ENCODE results near the gene CNNM2. TPM values are rescaled to one million over a fixed set of nuclear protein-coding genes. Genes with fewer than 3 reads are reported as not detected.

CNNM2 gene
- total RNA-seq, 2 experiments from 2014 or later, result 7.7 to 8.1 TPM

DNA sequence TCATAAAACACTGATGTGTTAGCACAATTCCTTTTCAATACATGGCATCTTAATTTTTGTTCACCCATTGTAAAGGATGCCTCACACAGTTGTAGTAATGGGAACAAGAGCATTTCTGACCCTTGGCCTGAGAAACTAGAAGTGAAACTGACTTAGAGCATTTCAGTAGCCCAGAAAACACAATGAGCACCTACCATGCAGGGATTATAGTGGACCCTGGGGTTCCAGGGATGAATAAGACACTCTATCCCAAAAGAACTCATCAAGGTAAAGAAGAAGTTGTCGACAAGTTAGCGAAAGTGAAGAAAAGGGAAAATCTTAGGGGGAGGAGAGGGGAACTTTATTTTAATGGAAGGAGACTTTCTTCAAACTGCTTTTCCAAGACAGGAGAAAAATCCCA, 149.4 kb downstream of the CNNM2 start:
- ATAC-seq, result no peak
- CTCF ChIA-PET, result interaction anchor here (3.2 to 8.6 kb wide), 2 partner anchors 13 to 148 kb away, joined by 24 to 157 read pairs; partner anchors contain the start of gene CNNM2
- no peaks in the 10 kb centered on the region for H3K27me3 Mint-ChIP-seq (ENCODE audit: low read depth)
- H3K36me3 Mint-ChIP-seq (ENCODE audit: low read depth), result no peaks in the 10 kb centered on the region
- POLR2A ChIA-PET, result interaction anchor here (3.5 kb wide), 1 partner anchor 150 kb away, joined by 17 read pairs; the partner anchor contains the start of gene CNNM2
- no peak overlapping the region for H3K27ac Mint-ChIP-seq
- H3K4me3 Mint-ChIP-seq, result no peak overlapping the region
- no peak for DNase-seq
- no peaks in the 10 kb centered on the region for H3K9me3 Mint-ChIP-seq (ENCODE audit: insufficient read depth)
- peaks cover 39% of the 10 kb centered on the region for H3K4me1 Mint-ChIP-seq (ENCODE audit: low read depth)

DNA sequence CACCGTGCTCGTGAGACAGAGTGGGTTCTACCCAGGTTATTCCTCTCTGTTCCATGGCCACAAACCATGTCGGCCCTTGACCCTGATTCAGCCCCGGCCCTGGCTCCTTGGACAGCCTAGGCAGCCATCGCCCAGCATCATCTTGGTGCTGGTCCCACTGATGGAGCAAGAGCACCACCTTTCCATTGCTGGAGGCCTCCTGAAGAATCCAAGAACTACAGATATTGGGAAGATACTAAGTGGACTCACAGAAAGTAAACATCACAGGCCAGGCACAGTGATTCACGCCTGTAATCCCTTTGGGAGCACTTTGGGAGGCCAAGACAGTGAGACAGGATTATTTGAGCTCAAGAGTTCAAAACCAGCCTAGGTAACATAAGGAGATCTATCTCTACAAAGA, 149.9 kb downstream of the CNNM2 start:
- Mint-ChIP-seq H3K4me3 (no peak overlapping the region), H3K27me3 (ENCODE audit: low read depth) (no peaks in the 10 kb centered on the region), H3K27ac (no peak overlapping the region), H3K9me3 (ENCODE audit: insufficient read depth) (no peaks in the 10 kb centered on the region), H3K36me3 (ENCODE audit: low read depth) (no peaks in the 10 kb centered on the region), H3K4me1 (ENCODE audit: low read depth) (peaks cover 39% of the 10 kb centered on the region)
- ATAC-seq (no peak), DNase-seq (no peak)
- CTCF ChIA-PET, result interaction anchor here (1.5 to 8.6 kb wide), 4 partner anchors 14 to 154 kb away, joined by 5 to 157 read pairs (median 31); partner anchors contain the start of gene CNNM2
- POLR2A ChIA-PET, result interaction anchor here (0.6 to 3.5 kb wide), 2 partner anchors 48 to 150 kb away, joined by 6 to 17 read pairs; partner anchors contain the start of gene CNNM2

DNA sequence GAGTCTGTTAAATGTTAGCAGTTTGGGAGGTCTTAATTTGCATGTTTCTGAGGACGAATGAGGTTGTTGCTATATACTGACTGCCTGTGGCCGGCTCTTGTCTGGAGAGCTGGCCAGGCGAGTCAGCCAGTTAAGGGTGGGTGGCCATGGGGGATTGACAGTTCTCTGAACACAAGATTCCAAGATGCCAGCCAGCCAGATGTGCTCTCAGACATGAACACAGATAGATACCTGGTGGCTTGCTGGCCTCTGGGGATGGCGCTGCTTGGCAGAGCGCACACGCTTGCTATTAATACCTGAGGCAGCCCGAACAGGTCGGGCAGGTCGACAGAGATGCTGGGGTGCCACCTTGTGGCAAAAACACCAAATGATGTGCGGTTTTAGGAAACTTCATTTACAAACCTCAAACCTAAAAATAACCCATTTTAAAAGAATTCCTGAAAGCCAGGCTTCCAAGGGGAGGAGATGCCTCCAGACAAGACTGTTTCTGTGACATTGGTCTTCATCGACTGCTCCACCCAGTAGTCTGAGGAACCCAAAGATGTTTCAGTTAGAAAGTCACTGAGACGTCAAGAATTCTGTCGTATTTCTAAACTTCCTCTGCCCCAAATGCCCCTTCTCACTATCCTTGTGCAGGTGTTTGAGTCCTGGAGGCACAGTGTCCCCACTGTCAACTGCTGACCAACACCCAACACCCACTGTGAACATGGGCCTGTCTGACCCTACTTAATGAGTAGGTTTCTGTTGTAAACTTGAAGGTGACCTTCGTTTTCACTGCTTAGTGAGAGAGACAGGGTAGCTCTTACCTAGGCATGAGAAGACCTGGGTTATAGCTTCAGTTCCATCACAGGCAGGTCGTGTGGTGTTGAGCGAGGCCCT, 151.6 kb downstream of the CNNM2 start:
- peak; percentile 85 for ATAC-seq
- Mint-ChIP-seq H3K36me3 (ENCODE audit: low read depth) (no peaks in the 10 kb centered on the region), H3K27ac (peak overlapping the region; percentile 89), H3K4me3 (peak overlapping the region; percentile 49), H3K27me3 (ENCODE audit: low read depth) (no peaks in the 10 kb centered on the region), H3K9me3 (ENCODE audit: insufficient read depth) (no peaks in the 10 kb centered on the region), H3K4me1 (ENCODE audit: low read depth) (peaks cover 39% of the 10 kb centered on the region)
- CTCF ChIA-PET, result interaction anchor here (0.7 to 8.6 kb wide), 13 partner anchors 9 to 347 kb away, joined by 3 to 157 read pairs (median 5); partner anchors contain the start of gene CNNM2
- POLR2A ChIA-PET, result interaction anchor here (3.5 kb wide), 1 partner anchor 152 kb away, joined by 17 read pairs; the partner anchor contains the start of gene CNNM2
- DNase-seq, result peak; percentile 82

DNA sequence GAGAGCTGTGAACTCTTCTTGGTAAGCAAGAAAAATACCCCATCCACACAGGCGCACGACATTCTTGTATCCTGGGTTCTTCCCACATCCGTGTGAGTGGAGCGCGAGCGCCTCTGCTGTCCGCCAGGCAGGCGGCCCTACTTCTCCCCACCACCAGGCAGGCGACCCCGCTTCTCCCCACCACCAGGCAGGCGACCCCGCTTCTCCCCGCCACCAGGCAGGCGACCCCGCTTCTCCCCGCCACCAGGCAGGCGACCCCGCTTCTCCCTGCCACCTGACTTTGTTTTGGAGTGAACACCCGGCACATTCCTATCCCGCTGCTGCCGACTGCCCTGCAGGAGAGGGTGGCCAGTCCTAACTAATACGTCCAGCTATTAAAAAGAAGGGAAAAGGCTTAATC, 154.2 kb downstream of the CNNM2 start:
- DNase-seq (no peak), ATAC-seq (no peak)
- CTCF ChIA-PET, result interaction anchor here (1.0 to 3.5 kb wide), 3 partner anchors 10 to 172 kb away, joined by 3 to 16 read pairs (median 6); partner anchors contain the start of gene CNNM2
- POLR2A ChIA-PET, result no interaction called here
- Mint-ChIP-seq H3K27me3 (ENCODE audit: low read depth) (no peaks in the 10 kb centered on the region), H3K36me3 (ENCODE audit: low read depth) (no peaks in the 10 kb centered on the region), H3K4me3 (no peak overlapping the region), H3K9me3 (ENCODE audit: insufficient read depth) (no peaks in the 10 kb centered on the region), H3K27ac (no peak overlapping the region), H3K4me1 (ENCODE audit: low read depth) (peaks cover 39% of the 10 kb centered on the region)

DNA sequence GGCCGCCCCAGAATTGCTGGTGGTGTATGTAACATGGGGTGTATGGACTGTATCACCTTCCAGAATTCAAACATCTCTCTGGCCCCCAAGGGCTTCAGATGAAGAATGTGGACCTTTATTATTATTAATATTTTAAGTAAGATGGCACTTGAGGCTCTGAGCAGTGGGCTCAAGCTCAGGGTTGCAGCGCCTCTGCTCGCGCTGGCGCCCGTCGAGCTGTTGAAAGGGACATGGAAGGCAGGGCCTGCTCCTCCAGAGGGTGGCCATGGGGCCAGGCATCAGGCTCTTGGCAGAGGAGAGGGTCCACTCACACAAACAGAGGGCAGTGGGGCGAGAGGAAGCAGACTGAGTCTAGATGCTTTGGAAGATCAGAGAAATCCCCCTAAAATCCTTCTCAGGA, 154.8 kb downstream of the CNNM2 start:
- no peak for DNase-seq
- no peaks in the 10 kb centered on the region for H3K27me3 Mint-ChIP-seq (ENCODE audit: low read depth)
- no peak for ATAC-seq
- no peaks in the 10 kb centered on the region for H3K36me3 Mint-ChIP-seq (ENCODE audit: low read depth)
- H3K27ac Mint-ChIP-seq, result no peak overlapping the region
- H3K4me3 Mint-ChIP-seq, result no peak overlapping the region
- H3K9me3 Mint-ChIP-seq (ENCODE audit: insufficient read depth), result no peaks in the 10 kb centered on the region
- peaks cover 39% of the 10 kb centered on the region for H3K4me1 Mint-ChIP-seq (ENCODE audit: low read depth)
- CTCF ChIA-PET, result interaction anchor here (1.0 to 3.5 kb wide), 3 partner anchors 10 to 172 kb away, joined by 3 to 16 read pairs (median 6); partner anchors contain the start of gene CNNM2
- POLR2A ChIA-PET, result no interaction called here

DNA sequence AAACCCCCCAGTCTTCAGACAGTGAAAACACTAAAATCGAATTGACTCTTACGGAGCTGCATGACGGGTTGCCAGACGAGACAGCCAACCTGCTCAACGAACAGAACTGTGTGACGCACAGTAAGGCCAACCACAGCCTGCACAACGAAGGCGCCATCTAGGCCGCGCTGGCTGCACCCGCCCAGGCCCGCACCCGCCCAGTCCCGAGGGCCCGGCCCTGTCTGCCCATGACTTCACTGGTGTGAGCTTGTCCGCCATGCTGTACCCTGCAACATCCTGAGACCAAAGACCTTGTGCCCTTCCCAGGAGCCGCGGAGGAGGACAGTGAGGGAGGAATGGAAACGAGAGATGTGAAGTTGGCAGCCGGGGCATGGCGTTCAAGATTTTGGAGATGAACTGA, 158.9 kb downstream of the CNNM2 start:
- Mint-ChIP-seq H3K9me3 (ENCODE audit: insufficient read depth) (no peaks in the 10 kb centered on the region), H3K36me3 (ENCODE audit: low read depth) (no peaks in the 10 kb centered on the region), H3K27me3 (ENCODE audit: low read depth) (no peaks in the 10 kb centered on the region), H3K4me3 (no peak overlapping the region), H3K27ac (no peak overlapping the region), H3K4me1 (ENCODE audit: low read depth) (no peaks in the 10 kb centered on the region)
- DNase-seq (no peak), ATAC-seq (no peak)
- ChIA-PET CTCF (interaction anchor here (3.0 kb wide), 1 partner anchor 168 kb away, joined by 8 read pairs; the partner anchor contains the start of gene RPEL1), POLR2A (no interaction called here)

DNA sequence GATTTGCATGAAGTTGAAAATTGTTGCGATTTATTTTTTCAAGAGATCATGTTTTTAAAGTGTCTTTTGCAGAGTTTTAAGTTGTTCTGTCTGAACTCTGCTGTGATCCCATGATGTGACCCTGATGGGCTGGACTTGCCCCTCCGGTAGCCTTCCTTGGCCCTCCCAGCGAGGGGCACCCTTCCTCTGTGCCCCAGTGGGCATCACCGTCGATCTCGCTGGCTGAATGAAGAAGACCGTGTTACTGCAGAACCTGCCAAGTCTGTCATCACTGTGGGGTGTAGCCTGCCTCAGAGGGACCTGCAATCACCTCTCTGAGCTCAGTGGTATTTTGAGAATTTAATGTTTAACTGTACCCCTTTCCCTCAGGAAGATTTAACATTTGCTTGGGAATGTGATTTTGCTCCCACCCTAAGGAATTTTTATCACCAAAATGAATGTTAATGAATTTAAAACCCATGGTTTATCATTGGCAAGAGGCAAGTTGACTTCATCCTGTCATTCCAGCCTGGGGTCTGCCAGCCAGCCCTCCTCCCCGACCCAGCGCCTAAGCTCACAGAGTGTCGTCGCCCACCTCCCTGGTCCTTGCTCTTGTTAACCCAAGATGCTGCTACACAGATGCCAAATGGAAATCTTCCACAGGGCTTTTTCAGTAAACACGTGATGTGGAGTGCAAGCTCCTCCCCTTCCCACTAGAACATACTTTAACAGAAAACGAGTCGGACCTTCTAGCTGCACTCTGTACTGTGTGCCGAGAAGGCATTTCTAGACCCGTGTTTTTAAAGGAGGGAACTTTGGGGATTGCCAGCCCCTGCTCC, 159.6 kb downstream of the CNNM2 start:
- no peak overlapping the region for H3K27ac Mint-ChIP-seq
- ChIA-PET POLR2A (no interaction called here), CTCF (interaction anchor here (1.0 to 3.0 kb wide), 2 partner anchors 167 to 176 kb away, joined by 3 to 8 read pairs; partner anchors contain the start of gene RPEL1)
- H3K36me3 Mint-ChIP-seq (ENCODE audit: low read depth), result no peaks in the 10 kb centered on the region
- DNase-seq (no peak), ATAC-seq (no peak)
- H3K9me3 Mint-ChIP-seq (ENCODE audit: insufficient read depth), result no peaks in the 10 kb centered on the region
- H3K4me1 Mint-ChIP-seq (ENCODE audit: low read depth), result no peaks in the 10 kb centered on the region
- no peaks in the 10 kb centered on the region for H3K27me3 Mint-ChIP-seq (ENCODE audit: low read depth)
- H3K4me3 Mint-ChIP-seq, result no peak overlapping the region

DNA sequence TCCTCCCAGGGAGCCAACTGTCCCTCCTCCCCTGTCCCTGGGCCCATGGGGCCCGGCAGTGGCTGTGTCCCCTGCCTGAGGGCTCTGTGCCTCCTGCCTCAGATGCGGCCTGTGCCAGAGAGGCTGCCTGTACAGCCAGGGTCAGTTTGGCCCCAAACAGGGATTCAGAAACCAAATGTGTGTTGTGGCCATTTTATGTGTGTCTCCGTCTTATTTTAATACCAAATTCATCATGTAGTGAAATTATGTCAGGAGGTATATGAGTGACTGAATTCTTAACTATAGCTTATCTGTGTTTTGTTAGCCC, 160.2 kb downstream of the CNNM2 start:
- H3K4me1 Mint-ChIP-seq (ENCODE audit: low read depth), result no peaks in the 10 kb centered on the region
- CTCF ChIA-PET, result interaction anchor here (1.0 to 3.0 kb wide), 4 partner anchors 8 to 177 kb away, joined by 3 to 8 read pairs (median 4); partner anchors contain the start of gene RPEL1
- ATAC-seq (no peak), DNase-seq (no peak)
- H3K27ac Mint-ChIP-seq, result no peak overlapping the region
- no peaks in the 10 kb centered on the region for H3K27me3 Mint-ChIP-seq (ENCODE audit: low read depth)
- no peaks in the 10 kb centered on the region for H3K36me3 Mint-ChIP-seq (ENCODE audit: low read depth)
- no peaks in the 10 kb centered on the region for H3K9me3 Mint-ChIP-seq (ENCODE audit: insufficient read depth)
- no peak overlapping the region for H3K4me3 Mint-ChIP-seq
- POLR2A ChIA-PET, result no interaction called here

DNA sequence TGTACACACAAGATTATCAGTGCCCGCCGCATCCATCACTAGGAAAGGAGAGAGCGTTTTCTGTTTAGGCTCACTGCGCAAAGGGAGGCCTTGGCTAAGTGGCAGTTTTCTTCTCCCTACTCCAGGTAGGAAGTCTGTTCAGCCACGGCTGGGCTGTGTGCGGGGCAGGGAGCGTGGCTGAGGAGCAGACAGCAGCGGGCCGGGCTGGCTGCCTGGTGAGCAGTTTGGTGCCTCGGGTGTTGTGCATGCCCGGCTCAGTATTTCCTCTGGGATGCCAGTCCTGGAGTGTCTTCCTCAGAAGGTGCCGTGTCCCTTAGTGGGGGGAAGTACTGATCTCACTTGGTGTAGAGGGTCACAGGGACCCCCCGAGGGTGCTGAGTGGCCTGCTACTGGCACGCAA, 160.6 kb downstream of the CNNM2 start:
- no peak overlapping the region for H3K4me3 Mint-ChIP-seq
- DNase-seq, result no peak
- no peaks in the 10 kb centered on the region for H3K9me3 Mint-ChIP-seq (ENCODE audit: insufficient read depth)
- H3K4me1 Mint-ChIP-seq (ENCODE audit: low read depth), result no peaks in the 10 kb centered on the region
- H3K36me3 Mint-ChIP-seq (ENCODE audit: low read depth), result no peaks in the 10 kb centered on the region
- POLR2A ChIA-PET, result no interaction called here
- CTCF ChIA-PET, result interaction anchor here (0.9 to 1.9 kb wide), 4 partner anchors 9 to 177 kb away, joined by 3 to 5 read pairs (median 3); no protein-coding TSS in a partner anchor
- no peak overlapping the region for H3K27ac Mint-ChIP-seq
- ATAC-seq, result no peak
- no peaks in the 10 kb centered on the region for H3K27me3 Mint-ChIP-seq (ENCODE audit: low read depth)

DNA sequence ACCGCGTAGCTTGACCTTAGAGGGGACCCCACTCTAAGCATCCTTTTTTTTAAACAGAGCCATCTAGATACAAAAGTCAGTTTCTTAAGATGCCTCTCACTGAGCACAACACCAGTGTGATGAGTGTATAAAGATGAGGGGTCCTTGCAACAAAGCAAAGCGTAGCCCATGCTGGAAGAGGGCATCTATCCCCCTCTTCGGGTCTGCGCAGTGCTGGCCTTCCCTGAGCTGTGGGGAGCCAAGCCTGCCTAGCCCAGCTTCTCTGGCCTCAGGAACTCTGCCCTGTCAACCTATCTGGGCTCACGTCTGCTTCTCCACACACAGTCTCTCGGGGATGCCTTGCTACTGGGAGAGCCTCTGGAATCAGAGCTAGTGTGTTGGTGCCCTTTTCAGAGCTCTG, 161.0 kb downstream of the CNNM2 start:
- Mint-ChIP-seq H3K9me3 (ENCODE audit: insufficient read depth) (no peaks in the 10 kb centered on the region), H3K4me1 (ENCODE audit: low read depth) (no peaks in the 10 kb centered on the region), H3K36me3 (ENCODE audit: low read depth) (no peaks in the 10 kb centered on the region), H3K4me3 (no peak overlapping the region), H3K27ac (no peak overlapping the region), H3K27me3 (ENCODE audit: low read depth) (no peaks in the 10 kb centered on the region)
- ATAC-seq (no peak), DNase-seq (no peak)
- ChIA-PET POLR2A (no interaction called here), CTCF (interaction anchor here (0.9 to 1.9 kb wide), 4 partner anchors 9 to 176 kb away, joined by 3 to 5 read pairs (median 3); no protein-coding TSS in a partner anchor)

DNA sequence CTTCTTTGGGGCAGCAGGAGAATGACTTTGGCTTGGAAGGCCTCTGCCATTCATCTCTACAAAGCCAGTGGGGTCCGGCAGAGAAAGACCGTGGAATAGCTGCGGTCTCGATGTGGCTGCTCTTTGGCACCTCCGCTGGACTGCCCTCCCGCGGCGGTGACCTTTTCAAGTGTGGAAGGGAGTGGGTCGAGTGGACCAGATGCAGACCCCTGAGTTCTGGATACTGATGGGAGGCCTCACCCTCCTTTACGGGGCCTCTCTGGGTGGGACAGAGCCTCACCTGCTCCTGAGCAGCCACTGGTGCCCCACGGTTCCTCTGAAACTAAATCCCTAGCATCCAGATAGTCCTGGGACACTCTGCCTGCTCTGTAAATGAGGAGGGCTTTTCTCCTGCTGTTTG, 161.9 kb downstream of the CNNM2 start:
- ChIA-PET POLR2A (no interaction called here), CTCF (interaction anchor here (1.2 to 1.9 kb wide), 3 partner anchors 10 to 177 kb away, joined by 3 to 5 read pairs (median 3); no protein-coding TSS in a partner anchor)
- Mint-ChIP-seq H3K27me3 (ENCODE audit: low read depth) (no peaks in the 10 kb centered on the region), H3K9me3 (ENCODE audit: insufficient read depth) (no peaks in the 10 kb centered on the region), H3K4me1 (ENCODE audit: low read depth) (no peaks in the 10 kb centered on the region), H3K36me3 (ENCODE audit: low read depth) (peaks cover 3% of the 10 kb centered on the region), H3K27ac (no peak overlapping the region), H3K4me3 (no peak overlapping the region)
- ATAC-seq, result no peak
- no peak for DNase-seq
